ENCODE results near the gene KLK13. TPM values are rescaled to one million over a fixed set of nuclear protein-coding genes. Genes with fewer than 3 reads are reported as not detected.

KLK13 gene
- total RNA-seq, 4 donors from 2014 or later: 1.2 to 5.0 (median 1.3) TPM; not detected in 1

DNA sequence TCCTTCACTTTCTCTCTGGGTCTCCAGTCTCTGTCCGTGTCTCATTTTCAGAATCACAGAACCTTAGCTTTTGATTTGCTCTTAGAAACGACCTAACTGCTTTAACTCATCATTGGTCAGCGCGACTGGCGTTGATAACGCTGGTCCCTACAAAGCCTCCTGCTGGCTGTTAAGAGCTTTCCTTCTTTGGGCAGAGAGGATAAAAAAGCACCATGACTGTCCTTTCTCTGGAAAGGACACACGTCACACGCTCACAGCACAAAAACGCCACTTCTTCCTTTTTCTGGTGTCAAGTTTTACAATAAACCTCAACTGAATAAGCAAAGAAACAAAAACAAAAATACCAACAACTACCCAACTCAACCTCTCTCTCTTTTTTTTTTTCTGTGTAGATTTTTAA lies 28.4 kb downstream of the KLK13 start:
- Histone ChIP-seq H3K27ac (no peak overlapping the region), H3K9me3 (no peaks in the 10 kb centered on the region), H3K36me3 (no peaks in the 10 kb centered on the region), H3K4me3 (no peak overlapping the region), H3K27me3 (no peaks in the 10 kb centered on the region), H3K4me1 (no peaks in the 10 kb centered on the region)
- TF ChIP-seq, protein P1, sequence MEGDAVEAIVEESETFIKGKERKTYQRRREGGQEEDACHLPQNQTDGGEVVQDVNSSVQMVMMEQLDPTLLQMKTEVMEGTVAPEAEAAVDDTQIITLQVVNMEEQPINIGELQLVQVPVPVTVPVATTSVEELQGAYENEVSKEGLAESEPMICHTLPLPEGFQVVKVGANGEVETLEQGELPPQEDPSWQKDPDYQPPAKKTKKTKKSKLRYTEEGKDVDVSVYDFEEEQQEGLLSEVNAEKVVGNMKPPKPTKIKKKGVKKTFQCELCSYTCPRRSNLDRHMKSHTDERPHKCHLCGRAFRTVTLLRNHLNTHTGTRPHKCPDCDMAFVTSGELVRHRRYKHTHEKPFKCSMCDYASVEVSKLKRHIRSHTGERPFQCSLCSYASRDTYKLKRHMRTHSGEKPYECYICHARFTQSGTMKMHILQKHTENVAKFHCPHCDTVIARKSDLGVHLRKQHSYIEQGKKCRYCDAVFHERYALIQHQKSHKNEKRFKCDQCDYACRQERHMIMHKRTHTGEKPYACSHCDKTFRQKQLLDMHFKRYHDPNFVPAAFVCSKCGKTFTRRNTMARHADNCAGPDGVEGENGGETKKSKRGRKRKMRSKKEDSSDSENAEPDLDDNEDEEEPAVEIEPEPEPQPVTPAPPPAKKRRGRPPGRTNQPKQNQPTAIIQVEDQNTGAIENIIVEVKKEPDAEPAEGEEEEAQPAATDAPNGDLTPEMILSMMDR (IDR thresholded peaks at IDR 0.05): no peak
- TF ChIP-seq POLR2A (IDR thresholded peaks at IDR 0.05): no peak
- DNase-seq: no peak

DNA sequence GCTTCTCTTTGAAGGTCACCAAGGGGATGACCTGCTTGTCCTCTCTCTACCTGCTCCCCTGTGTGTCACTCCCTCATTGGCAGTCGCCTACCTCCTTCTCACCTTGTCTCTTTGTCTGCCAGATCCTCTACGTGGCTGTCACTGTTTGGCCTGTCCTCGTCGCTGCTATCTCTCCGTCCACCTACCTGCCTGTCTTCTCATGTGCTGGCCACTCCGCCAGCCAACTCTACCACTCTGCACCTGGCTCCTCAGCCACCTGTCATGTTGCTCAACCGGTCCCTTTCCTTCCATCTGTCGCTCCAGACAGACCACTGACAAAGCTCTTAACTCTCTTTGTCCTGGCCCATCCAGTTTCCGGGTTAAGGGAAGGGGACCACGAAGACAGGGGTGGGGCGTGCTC lies 30.2 kb downstream of the KLK13 start, which contains the start of gene KLK12:
TSS of gene KLK12 (minus strand) at position 299 of the 400 bp plus-strand sequence. CDS start 381 bp downstream, outside the sequence.
- H3K27me3 ChIP-seq: no peaks in the 10 kb centered on the region
- H3K27ac ChIP-seq: no peak within 1 kb of the TSS
- no peaks in the 10 kb centered on the region for H3K36me3 ChIP-seq
- H3K9me3 ChIP-seq: no peaks in the 10 kb centered on the region
- no peaks in the 10 kb centered on the region for H3K4me1 ChIP-seq
- no peak for TF ChIP-seq POLR2A (IDR thresholded peaks at IDR 0.05)
- TF ChIP-seq, protein P1 (IDR thresholded peaks at IDR 0.05): no peak
- DNase-seq: no peak
- H3K4me3 ChIP-seq: no peak within 1 kb of the TSS

DNA sequence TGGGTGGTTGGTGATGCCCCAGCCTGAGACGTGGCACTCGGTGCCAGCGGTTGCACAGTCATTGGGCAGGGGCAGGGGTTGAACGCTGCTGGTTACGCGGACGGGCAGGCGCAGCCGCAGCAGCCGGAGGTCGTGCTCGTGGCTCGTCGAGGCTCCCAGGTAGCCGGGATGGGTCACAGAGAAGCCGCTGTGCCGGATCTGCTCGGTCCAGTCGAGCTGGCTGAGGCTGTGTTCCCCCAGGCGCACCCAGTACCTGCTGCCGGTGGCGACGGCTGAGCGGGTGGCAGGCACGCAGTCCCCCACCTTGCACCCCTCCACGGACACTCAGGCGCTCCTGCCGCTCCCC lies 33.0 kb downstream of the KLK13 start:
- Histone ChIP-seq H3K36me3 (no peaks in the 10 kb centered on the region), H3K4me1 (no peaks in the 10 kb centered on the region), H3K4me3 (no peak overlapping the region), H3K27me3 (no peaks in the 10 kb centered on the region), H3K27ac (no peak overlapping the region), H3K9me3 (no peaks in the 10 kb centered on the region)
- no peak for DNase-seq
- TF ChIP-seq POLR2A (IDR thresholded peaks at IDR 0.05): no peak
- TF ChIP-seq, protein P1 (IDR thresholded peaks at IDR 0.05): no peak

DNA sequence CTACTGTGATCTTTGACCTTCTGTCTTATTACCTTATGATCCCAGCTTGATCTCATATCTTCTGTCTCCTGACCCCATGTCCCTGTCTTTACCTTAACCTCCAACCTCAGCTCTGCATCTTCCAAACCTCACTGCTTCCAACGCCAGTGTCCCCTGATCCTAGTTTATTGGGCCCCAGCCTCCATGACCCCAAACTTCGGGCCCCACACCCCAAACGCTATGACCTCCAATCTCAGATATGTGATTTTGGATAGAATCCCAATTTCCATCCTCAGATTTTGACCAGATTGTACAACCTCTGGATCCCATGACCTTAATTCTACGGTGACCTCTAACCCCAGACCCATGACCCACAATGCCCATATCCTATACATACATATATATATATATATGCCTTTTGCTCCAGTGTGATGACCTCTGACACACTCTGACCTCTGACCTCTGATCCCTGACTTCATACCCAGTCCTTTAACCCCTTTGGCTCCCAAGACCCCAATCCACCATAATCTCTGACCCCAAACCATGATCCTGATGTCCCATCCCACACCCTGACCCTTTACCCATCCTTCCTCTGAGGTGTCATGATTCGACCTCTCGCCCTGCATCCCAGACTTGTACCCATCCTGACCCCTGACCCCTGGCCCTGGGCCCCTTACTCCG lies 33.5 kb downstream of the KLK13 start:
- TF ChIP-seq, protein P1 (IDR thresholded peaks at IDR 0.05): no peak
- TF ChIP-seq POLR2A (IDR thresholded peaks at IDR 0.05): no peak
- H3K9me3 ChIP-seq: no peaks in the 10 kb centered on the region
- H3K27me3 ChIP-seq: no peaks in the 10 kb centered on the region

DNA sequence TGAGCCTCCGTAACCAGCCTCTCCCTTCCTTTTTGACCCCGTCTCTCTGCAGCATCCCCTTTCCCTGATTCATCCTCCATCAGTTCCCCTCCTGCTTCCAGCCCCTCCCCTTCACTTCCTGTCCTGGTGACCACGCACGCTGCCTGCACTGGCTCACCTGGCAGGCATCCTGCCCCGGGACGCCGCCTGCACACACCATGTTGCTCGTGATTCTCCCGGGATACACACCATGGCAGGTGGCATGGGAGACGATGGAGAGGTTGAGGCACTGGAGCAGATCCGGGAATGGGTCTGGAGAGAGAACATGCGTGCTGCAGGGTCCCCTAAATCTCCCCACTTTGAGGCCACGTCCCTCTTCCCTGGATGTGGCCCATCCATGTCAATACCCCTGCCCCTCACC lies 34.3 kb downstream of the KLK13 start:
- Histone ChIP-seq H3K27me3 (no peaks in the 10 kb centered on the region), H3K27ac (no peak overlapping the region), H3K4me1 (no peaks in the 10 kb centered on the region), H3K4me3 (no peak overlapping the region), H3K36me3 (no peaks in the 10 kb centered on the region), H3K9me3 (no peaks in the 10 kb centered on the region)
- TF ChIP-seq, protein P1 (IDR thresholded peaks at IDR 0.05): no peak
- TF ChIP-seq POLR2A (IDR thresholded peaks at IDR 0.05): no peak
- DNase-seq: no peak

More for the DNA sequence above, 33.5 kb downstream of the KLK13 start:
- Histone ChIP-seq H3K36me3 (no peaks in the 10 kb centered on the region), H3K27ac (no peak overlapping the region), H3K4me3 (no peak overlapping the region), H3K4me1 (no peaks in the 10 kb centered on the region)
- DNase-seq: no peak
